ENCODE data around the gene SLC37A1.

SLC37A1 gene

DNA sequence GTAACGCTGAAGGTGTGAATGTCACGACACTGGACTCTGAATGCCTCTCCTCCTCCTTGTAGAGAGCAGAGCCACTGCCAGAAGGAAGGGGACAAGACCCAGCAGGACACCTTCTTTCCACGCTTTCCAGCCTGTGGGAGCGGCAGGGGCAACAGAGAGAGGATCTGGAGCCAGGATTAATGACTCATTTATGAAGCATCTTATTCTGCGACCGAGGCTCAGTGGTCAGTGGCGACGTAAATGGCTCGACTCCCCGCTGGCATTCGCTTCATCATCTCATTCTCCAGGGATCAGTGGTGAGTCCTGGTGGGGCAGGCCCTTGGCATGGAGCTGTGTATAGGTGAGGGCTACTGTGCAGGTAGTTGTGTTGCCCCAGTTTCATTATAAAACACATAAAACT lies 4.6 kb downstream of the SLC37A1 start:
- no peaks in the 10 kb centered on the region for H3K27me3 ChIP-seq (replicated peaks; ENCODE audit: control insufficient read depth, insufficient read depth, low read length)
- DNase-seq (ENCODE audit: extremely low read depth, insufficient read length), result no peak
- TF ChIP-seq, protein P1, sequence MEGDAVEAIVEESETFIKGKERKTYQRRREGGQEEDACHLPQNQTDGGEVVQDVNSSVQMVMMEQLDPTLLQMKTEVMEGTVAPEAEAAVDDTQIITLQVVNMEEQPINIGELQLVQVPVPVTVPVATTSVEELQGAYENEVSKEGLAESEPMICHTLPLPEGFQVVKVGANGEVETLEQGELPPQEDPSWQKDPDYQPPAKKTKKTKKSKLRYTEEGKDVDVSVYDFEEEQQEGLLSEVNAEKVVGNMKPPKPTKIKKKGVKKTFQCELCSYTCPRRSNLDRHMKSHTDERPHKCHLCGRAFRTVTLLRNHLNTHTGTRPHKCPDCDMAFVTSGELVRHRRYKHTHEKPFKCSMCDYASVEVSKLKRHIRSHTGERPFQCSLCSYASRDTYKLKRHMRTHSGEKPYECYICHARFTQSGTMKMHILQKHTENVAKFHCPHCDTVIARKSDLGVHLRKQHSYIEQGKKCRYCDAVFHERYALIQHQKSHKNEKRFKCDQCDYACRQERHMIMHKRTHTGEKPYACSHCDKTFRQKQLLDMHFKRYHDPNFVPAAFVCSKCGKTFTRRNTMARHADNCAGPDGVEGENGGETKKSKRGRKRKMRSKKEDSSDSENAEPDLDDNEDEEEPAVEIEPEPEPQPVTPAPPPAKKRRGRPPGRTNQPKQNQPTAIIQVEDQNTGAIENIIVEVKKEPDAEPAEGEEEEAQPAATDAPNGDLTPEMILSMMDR (IDR thresholded peaks at IDR 0.05; ENCODE audit: insufficient read depth, low read length, poor library complexity, severe bottlenecking), result no peak
- H3K36me3 ChIP-seq (ENCODE audit: control insufficient read depth, insufficient read depth, low read length), result peaks cover 14% of the 10 kb centered on the region
- H3K4me3 ChIP-seq (replicated peaks; ENCODE audit: low read depth, low read length), result no peak overlapping the region

DNA sequence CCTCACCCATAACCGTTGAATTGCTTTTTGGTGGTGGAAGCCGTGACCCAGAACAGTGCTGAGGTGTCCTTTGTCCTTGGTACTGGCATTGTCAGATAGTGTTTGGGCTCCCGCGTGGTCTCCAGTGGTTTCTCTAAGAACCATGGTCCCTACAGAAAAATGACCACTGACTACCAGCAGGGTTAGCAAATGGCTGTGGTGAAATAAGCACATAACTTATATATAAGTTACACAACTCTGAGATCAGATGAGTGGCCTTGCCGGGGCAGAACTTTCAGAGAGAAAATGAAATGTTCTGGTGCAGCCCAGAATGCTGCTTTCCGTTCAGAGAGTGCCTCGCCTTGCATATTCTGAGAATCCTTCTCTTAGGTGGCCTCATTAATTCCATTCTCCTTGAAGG lies 5.0 kb downstream of the SLC37A1 start:
- Histone ChIP-seq H3K36me3 (ENCODE audit: control insufficient read depth, insufficient read depth, low read length) (peaks cover 14% of the 10 kb centered on the region), H3K4me3 (replicated peaks; ENCODE audit: low read depth, low read length) (no peak overlapping the region), H3K27me3 (replicated peaks; ENCODE audit: control insufficient read depth, insufficient read depth, low read length) (no peaks in the 10 kb centered on the region)
- DNase-seq (ENCODE audit: extremely low read depth, insufficient read length), result no peak
- TF ChIP-seq, protein P1 (IDR thresholded peaks at IDR 0.05; ENCODE audit: insufficient read depth, low read length, poor library complexity, severe bottlenecking), result no peak

DNA sequence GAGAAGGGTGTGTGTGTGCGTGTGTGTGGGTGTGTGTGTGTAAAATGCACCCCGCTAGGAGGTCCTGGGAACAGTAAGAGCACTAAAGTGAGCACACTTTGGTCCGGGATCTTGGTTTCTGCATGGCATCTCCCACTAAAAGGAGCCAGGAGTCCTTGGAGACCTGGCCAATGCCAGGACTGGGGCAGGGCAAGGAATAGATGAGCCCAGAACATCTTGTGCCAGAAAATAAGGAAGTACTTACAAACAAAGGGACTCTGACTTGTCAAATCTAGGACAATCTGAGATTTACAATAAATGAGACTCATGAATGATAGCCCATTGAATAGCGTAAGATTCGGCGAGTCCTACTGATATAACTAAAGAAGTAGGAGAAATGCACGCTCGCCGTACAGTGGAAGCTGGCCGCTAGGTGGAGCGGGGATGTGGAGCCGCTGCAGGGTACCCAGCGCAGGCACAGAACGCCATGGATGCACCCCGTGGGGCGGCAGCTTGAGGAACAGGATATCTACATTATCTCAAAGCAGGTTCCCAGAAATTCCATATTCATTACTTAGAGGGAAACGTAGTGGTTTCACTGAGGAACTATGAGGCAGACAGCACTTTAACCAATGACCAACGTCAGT lies 7.1 kb downstream of the SLC37A1 start:
- TF ChIP-seq, protein P1 (IDR thresholded peaks at IDR 0.05; ENCODE audit: insufficient read depth, low read length, poor library complexity, severe bottlenecking), result no peak
- DNase-seq (ENCODE audit: extremely low read depth, insufficient read length), result no peak
- H3K36me3 ChIP-seq (ENCODE audit: control insufficient read depth, insufficient read depth, low read length), result peaks cover 14% of the 10 kb centered on the region
- H3K27me3 ChIP-seq (replicated peaks; ENCODE audit: control insufficient read depth, insufficient read depth, low read length), result no peaks in the 10 kb centered on the region
- H3K4me3 ChIP-seq (replicated peaks; ENCODE audit: low read depth, low read length), result no peak overlapping the region

DNA sequence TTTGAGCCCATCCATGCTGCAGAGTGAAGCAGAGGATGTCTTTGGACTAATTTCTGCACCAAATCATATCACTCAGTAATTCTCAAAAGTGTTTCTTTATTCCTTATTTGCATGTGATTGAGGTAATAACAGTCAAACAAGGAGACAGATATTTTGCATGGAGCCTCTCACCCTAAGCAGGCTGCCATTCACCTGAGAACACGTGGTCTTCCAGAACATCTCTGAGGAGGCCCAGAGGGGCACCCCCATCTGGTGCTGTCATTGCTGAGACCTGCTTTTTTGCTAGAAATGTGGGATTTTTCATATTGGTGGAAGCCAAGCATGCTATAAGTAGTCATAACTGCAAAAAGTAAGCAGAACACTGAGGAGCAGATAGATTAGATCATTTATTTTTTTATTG lies 7.7 kb downstream of the SLC37A1 start:
- Histone ChIP-seq H3K4me3 (replicated peaks; ENCODE audit: low read depth, low read length) (no peak overlapping the region), H3K27me3 (replicated peaks; ENCODE audit: control insufficient read depth, insufficient read depth, low read length) (no peaks in the 10 kb centered on the region), H3K36me3 (ENCODE audit: control insufficient read depth, insufficient read depth, low read length) (peaks cover 16% of the 10 kb centered on the region)
- DNase-seq (ENCODE audit: extremely low read depth, insufficient read length), result no peak
- TF ChIP-seq, protein P1 (IDR thresholded peaks at IDR 0.05; ENCODE audit: insufficient read depth, low read length, poor library complexity, severe bottlenecking), result no peak

DNA sequence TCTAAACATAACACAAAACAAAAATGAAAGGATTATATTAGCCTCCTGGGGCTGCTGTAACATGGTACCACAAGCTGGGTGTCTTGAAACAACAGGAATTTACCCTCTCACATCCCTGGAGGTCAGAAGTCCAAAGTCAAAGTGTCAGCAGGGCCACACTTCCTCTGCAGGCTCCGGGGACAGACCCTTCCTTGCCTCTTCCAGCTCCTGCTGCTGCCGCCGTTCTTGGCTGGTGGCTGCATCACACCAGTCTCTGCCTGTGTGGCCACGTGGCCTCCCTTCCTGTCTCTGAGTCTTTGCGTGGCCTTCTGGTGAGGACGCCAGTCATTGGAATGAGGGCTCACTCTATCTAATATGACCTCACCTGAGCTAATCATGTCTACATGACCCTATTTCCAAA lies 8.2 kb downstream of the SLC37A1 start:
- peaks cover 16% of the 10 kb centered on the region for H3K36me3 ChIP-seq (ENCODE audit: control insufficient read depth, insufficient read depth, low read length)
- H3K4me3 ChIP-seq (replicated peaks; ENCODE audit: low read depth, low read length), result no peak overlapping the region
- H3K27me3 ChIP-seq (replicated peaks; ENCODE audit: control insufficient read depth, insufficient read depth, low read length), result no peaks in the 10 kb centered on the region
- TF ChIP-seq, protein P1 (IDR thresholded peaks at IDR 0.05; ENCODE audit: insufficient read depth, low read length, poor library complexity, severe bottlenecking), result no peak
- DNase-seq (ENCODE audit: extremely low read depth, insufficient read length), result no peak

DNA sequence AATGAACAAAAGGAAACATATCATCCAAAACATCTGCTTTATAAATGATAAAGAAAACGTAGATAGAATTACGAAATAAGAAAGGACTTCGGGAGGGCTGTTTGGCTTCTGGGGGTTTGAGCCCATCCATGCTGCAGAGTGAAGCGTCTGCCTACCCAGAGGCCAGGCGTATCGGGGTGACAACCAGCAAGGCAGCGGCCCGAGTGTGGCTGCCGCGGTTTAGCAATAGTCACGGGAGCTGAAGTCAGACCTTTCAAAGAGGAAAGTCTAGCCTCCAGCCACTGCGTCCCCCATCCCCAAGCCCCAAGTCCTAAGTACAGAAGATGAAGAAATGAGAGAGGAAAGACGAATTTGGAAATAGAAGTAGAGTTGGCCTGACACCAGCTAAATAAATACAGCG lies 8.6 kb downstream of the SLC37A1 start:
- TF ChIP-seq, protein P1 (IDR thresholded peaks at IDR 0.05; ENCODE audit: insufficient read depth, low read length, poor library complexity, severe bottlenecking), result no peak
- H3K4me3 ChIP-seq (replicated peaks; ENCODE audit: low read depth, low read length), result no peak overlapping the region
- H3K36me3 ChIP-seq (ENCODE audit: control insufficient read depth, insufficient read depth, low read length), result peaks cover 16% of the 10 kb centered on the region
- no peaks in the 10 kb centered on the region for H3K27me3 ChIP-seq (replicated peaks; ENCODE audit: control insufficient read depth, insufficient read depth, low read length)
- DNase-seq (ENCODE audit: extremely low read depth, insufficient read length), result no peak

All from GM06990 (cell line).